Neural cell (in vitro differentiated cells): ENCODE data around the gene CDIP1. TPM values are rescaled to one million over a fixed set of nuclear protein-coding genes. Genes with fewer than 3 reads are reported as not detected.

Experiments
- H2AFZ ChIP-seq: fragments of 200-600, 300-800 bp; sonication (generic), shearing (Covaris generic); 2 replicates; pipeline ENCODE4 v1.6.0; 2014; ENCODE audit warnings: low read depth, mild to moderate bottlenecking, antibody characterized with exemption, low read length, moderate library complexity
- H3F3A ChIP-seq: fragments of 200-600 bp; shearing (Covaris generic); 2 replicates; pipeline ENCODE4 v1.6.1; 2016; ENCODE audit warnings: mild to moderate bottlenecking, moderate library complexity, mixed read lengths, antibody characterized with exemption, low read length; ENCODE audit not compliant: insufficient read depth, poor library complexity, severe bottlenecking
- H3K27ac ChIP-seq: fragments of 200-600, 300-800 bp; sonication (generic), shearing (Covaris generic); 2 replicates; pipeline ENCODE4 v1.5.1; 2014; ENCODE audit warnings: mild to moderate bottlenecking, low read length, moderate library complexity
- H3K27me3 ChIP-seq: fragments of 300-800, 200-600 bp; sonication (generic), shearing (Covaris generic); 2 replicates; pipeline ENCODE4 v1.6.0; 2014; ENCODE audit warnings: mild to moderate bottlenecking, low read depth, low read length, moderate library complexity; ENCODE audit not compliant: insufficient read depth
- H3K36me3 ChIP-seq: fragments of 300-800, 200-600 bp; sonication (generic), shearing (Covaris generic); 2 replicates; pipeline ENCODE4 v1.5.1; 2014; ENCODE audit warnings: mild to moderate bottlenecking, antibody characterized with exemption, low read length, moderate library complexity; ENCODE audit not compliant: insufficient read depth
- H3K4me2 ChIP-seq: fragments of 300-800, 200-600 bp; sonication (generic), shearing (Covaris generic); 2 replicates; pipeline ENCODE4 v1.6.0; 2014; ENCODE audit warnings: mild to moderate bottlenecking, low read length
- H3K4me3 ChIP-seq: fragments of 300-800, 200-600 bp; sonication (generic), shearing (Covaris generic); 2 replicates; pipeline ENCODE4 v1.5.1; 2014; ENCODE audit warnings: mild to moderate bottlenecking, low read length, moderate library complexity
- H3K79me2 ChIP-seq: fragments of 200-600 bp; shearing (Covaris generic); replicated peaks from 2 replicates; pipeline ENCODE4 v1.6.0; 2014; ENCODE audit warnings: mild to moderate bottlenecking, low read length, moderate library complexity; ENCODE audit not compliant: insufficient read depth
- H3K9ac ChIP-seq: fragments of 300-800, 200-600 bp; sonication (generic), shearing (Covaris generic); 2 replicates; pipeline ENCODE4 v1.6.1; 2016; ENCODE audit warnings: mild to moderate bottlenecking, low read length, mixed read lengths
- H3K9me2 ChIP-seq: fragments of 200-600 bp; shearing (Covaris generic); 2 replicates; pipeline ENCODE4 v1.6.1; 2016; ENCODE audit warnings: mild to moderate bottlenecking, low read length, mixed read lengths; ENCODE audit not compliant: insufficient read depth
- H3K9me3 ChIP-seq: fragments of 200-600, 300-800 bp; sonication (generic), shearing (Covaris generic); 2 replicates; pipeline ENCODE4 v1.6.1; 2016; ENCODE audit warnings: mild to moderate bottlenecking, mixed run types, low read length, moderate library complexity, mixed read lengths
- H4K20me1 ChIP-seq: fragments of 200-600 bp; shearing (Covaris generic); 2 replicates; pipeline ENCODE4 v1.6.1; 2016; ENCODE audit warnings: mild to moderate bottlenecking, mixed run types; ENCODE audit not compliant: insufficient read depth
- CTCF ChIP-seq: fragments of 450-650 bp; IDR thresholded peaks from 2 replicates; pipeline ENCODE4 v1.5.1; 2014; ENCODE audit warnings: antibody characterized with exemption, mild to moderate bottlenecking, moderate library complexity; ENCODE audit not compliant: poor library complexity, severe bottlenecking
- EP300 ChIP-seq: fragments of 450-650 bp; conservative IDR thresholded peaks from 2 replicates; pipeline ENCODE4 v1.6.1; 2014; ENCODE audit warnings: antibody characterized with exemption, mild to moderate bottlenecking, moderate library complexity; ENCODE audit not compliant: poor library complexity, severe bottlenecking
- EZH2 ChIP-seq: fragments of 200-600, 300-800 bp; shearing (Covaris generic), sonication (generic); IDR thresholded peaks from 2 replicates; pipeline ENCODE4 v1.6.1; 2014; ENCODE audit warnings: antibody characterized with exemption, low read length, borderline replicate concordance, mild to moderate bottlenecking; ENCODE audit not compliant: insufficient read depth, poor library complexity, severe bottlenecking
- MXI1 ChIP-seq: fragments of 450-650 bp; conservative IDR thresholded peaks from 2 replicates; pipeline ENCODE4 v1.6.1; 2014; ENCODE audit warnings: antibody characterized with exemption, mild to moderate bottlenecking; ENCODE audit not compliant: poor library complexity, severe bottlenecking
- POLR2AphosphoS5 ChIP-seq: IDR thresholded peaks from 2 replicates; pipeline ENCODE4 v1.6.1; 2012
- RAD21 ChIP-seq: fragments of 450-650 bp; conservative IDR thresholded peaks from 2 replicates; pipeline ENCODE4 v1.6.1; 2014; ENCODE audit warnings: antibody characterized with exemption, mild to moderate bottlenecking, moderate library complexity
- REST ChIP-seq: IDR thresholded peaks from 2 replicates; pipeline ENCODE4 v1.6.1; 2012; ENCODE audit warnings: borderline replicate concordance
- SMC3 ChIP-seq: fragments of 450-650 bp; conservative IDR thresholded peaks from 2 replicates; pipeline ENCODE4 v1.6.1; 2014; ENCODE audit warnings: antibody characterized with exemption, mild to moderate bottlenecking, moderate library complexity; ENCODE audit not compliant: poor library complexity
- TAF1 ChIP-seq: IDR thresholded peaks from 2 replicates; pipeline ENCODE4 v1.6.1; 2012; ENCODE audit warnings: low read depth
- polyA plus RNA-seq: library from polyadenylated mRNA; depleted of rRNA; stranded (reverse); fragments of >200 nt; gene quantifications from 2 replicates; pipeline ENCODE4 v1.2.3, GENCODE V29; 2014

Gene CDIP1
- polyA plus RNA-seq, 1 donor from 2014 or later = 16.4 TPM

GRCh38 chr16:4533490-4533889, 5.1 kb downstream of the CDIP1 start:
- H3K9me3 ChIP-seq = no peaks in the 10 kb centered on the region
- H2AFZ ChIP-seq = no peak overlapping the region
- no peak overlapping the region for H3K4me3 ChIP-seq
- H3K27me3 ChIP-seq = no peaks in the 10 kb centered on the region
- H3K9me2 ChIP-seq = no peaks in the 10 kb centered on the region
- no peak for TF ChIP-seq RAD21
- TF ChIP-seq REST = no peak
- no peak for TF ChIP-seq TAF1
- TF ChIP-seq EZH2 = no peak
- TF ChIP-seq SMC3 = no peak
- no peak for TF ChIP-seq MXI1
- no peak for TF ChIP-seq EP300
- no peak for TF ChIP-seq CTCF
- TF ChIP-seq POLR2AphosphoS5 = no peak
- H3K36me3 ChIP-seq = no peaks in the 10 kb centered on the region
- no peak overlapping the region for H3K9ac ChIP-seq
- H3F3A ChIP-seq = no peaks in the 10 kb centered on the region
- H3K4me2 ChIP-seq = no peak overlapping the region
- no peaks in the 10 kb centered on the region for H4K20me1 ChIP-seq
- peaks cover 30% of the 10 kb centered on the region for H3K79me2 ChIP-seq
- H3K27ac ChIP-seq = no peak overlapping the region

- Histone ChIP-seq H3K27me3 (no peaks in the 10 kb centered on the region), H2AFZ (no peak overlapping the region), H3K9me2 (no peaks in the 10 kb centered on the region), H3K9me3 (no peaks in the 10 kb centered on the region), H4K20me1 (no peaks in the 10 kb centered on the region), H3K9ac (no peak overlapping the region), H3K36me3 (no peaks in the 10 kb centered on the region), H3F3A (no peaks in the 10 kb centered on the region), H3K4me2 (no peak overlapping the region), H3K4me3 (no peak overlapping the region), H3K79me2 (peaks cover 22% of the 10 kb centered on the region), H3K27ac (no peak overlapping the region)
- TF ChIP-seq SMC3 (no peak), EP300 (no peak), MXI1 (no peak), REST (no peak), RAD21 (no peak), CTCF (no peak), EZH2 (no peak), TAF1 (no peak), POLR2AphosphoS5 (no peak)
Observed at GRCh38 chr16:4532238-4532637, 6.3 kb downstream of the CDIP1 start.
